T-helper 1 cell treated with Interleukin-12 subunit alpha and Interleukin-12 subunit beta and Interleukin-4 antibody, amounts not matched to agents 30 μg/mL and 1 μg/mL, for 36 hours (primary cell): ENCODE data around the gene KIF20B.

ENCODE experiments used
- H3K27ac Mint-ChIP-seq: one replicate; pipeline ENCODE4 v1.8.0; 2021; ENCODE audit warnings: mild to moderate bottlenecking, mixed read lengths
- H3K27me3 Mint-ChIP-seq: one replicate; pipeline ENCODE4 v1.8.0; 2021; ENCODE audit warnings: low read depth, mixed read lengths
- H3K36me3 Mint-ChIP-seq: one replicate; pipeline ENCODE4 v1.8.0; 2021; ENCODE audit warnings: low read depth, mixed read lengths
- H3K4me1 Mint-ChIP-seq: one replicate; pipeline ENCODE4 v1.8.0; 2021; ENCODE audit warnings: low read depth, mixed read lengths
- H3K4me3 Mint-ChIP-seq: one replicate; pipeline ENCODE4 v1.8.0; 2021; ENCODE audit warnings: mild to moderate bottlenecking, moderate library complexity, mixed read lengths
- H3K9me3 Mint-ChIP-seq: one replicate; pipeline ENCODE4 v1.8.0; 2021; ENCODE audit warnings: mixed read lengths

Gene KIF20B, protein sequence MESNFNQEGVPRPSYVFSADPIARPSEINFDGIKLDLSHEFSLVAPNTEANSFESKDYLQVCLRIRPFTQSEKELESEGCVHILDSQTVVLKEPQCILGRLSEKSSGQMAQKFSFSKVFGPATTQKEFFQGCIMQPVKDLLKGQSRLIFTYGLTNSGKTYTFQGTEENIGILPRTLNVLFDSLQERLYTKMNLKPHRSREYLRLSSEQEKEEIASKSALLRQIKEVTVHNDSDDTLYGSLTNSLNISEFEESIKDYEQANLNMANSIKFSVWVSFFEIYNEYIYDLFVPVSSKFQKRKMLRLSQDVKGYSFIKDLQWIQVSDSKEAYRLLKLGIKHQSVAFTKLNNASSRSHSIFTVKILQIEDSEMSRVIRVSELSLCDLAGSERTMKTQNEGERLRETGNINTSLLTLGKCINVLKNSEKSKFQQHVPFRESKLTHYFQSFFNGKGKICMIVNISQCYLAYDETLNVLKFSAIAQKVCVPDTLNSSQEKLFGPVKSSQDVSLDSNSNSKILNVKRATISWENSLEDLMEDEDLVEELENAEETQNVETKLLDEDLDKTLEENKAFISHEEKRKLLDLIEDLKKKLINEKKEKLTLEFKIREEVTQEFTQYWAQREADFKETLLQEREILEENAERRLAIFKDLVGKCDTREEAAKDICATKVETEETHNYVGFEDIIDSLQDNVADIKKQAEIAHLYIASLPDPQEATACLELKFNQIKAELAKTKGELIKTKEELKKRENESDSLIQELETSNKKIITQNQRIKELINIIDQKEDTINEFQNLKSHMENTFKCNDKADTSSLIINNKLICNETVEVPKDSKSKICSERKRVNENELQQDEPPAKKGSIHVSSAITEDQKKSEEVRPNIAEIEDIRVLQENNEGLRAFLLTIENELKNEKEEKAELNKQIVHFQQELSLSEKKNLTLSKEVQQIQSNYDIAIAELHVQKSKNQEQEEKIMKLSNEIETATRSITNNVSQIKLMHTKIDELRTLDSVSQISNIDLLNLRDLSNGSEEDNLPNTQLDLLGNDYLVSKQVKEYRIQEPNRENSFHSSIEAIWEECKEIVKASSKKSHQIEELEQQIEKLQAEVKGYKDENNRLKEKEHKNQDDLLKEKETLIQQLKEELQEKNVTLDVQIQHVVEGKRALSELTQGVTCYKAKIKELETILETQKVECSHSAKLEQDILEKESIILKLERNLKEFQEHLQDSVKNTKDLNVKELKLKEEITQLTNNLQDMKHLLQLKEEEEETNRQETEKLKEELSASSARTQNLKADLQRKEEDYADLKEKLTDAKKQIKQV (N-terminal part only)

DNA sequence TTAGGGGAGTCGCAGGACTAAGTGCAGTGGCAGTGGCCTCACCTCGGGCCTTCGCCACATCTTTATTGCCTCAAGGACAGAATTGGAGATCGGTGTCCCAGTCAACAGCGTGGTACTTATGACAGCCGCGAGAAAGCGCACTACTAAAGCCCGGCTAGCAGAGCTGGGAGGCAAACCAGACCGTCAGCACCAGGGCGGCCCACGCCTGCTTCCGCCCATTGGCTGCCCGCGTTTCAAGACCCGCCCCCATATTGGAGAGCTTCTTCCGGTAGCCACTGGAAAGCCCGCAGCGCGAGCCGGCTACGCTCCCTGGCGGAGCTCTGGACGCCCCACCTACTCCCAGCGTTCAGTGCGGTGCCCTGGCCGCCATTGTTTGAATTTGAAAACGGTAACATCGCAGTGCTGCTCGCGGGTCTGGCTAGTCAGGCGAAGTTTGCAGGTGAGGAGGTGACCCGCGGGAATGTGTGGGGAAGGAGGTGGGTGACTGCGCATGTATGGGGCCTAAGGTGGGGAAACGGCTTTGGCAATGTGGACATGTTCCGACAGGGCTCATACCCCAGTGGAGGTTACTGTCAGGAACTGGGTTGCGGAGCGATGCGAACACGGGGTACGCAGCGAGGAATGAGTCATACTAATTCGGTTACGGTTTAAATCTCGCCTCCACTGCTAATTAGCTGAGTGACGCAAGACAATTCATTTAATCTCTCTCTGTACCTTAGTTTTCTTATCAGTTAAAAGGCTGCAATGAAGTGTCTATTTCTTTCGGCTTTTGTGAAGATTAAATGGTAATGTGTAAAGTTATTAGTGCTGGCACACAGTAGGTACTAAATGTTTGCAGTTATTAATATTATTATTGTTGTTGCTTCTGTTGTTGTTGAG is at the start of gene KIF20B:
KIF20B (plus strand) TSS at position 349 of the 879 bp plus-strand sequence. CDS start 3,705 bp downstream, outside the sequence.
- Mint-ChIP-seq H3K36me3 (peaks cover 13% of the 10 kb centered on the region), H3K27me3 (no peaks in the 10 kb centered on the region), H3K4me3 (peak within 1 kb of the TSS; percentile 98), H3K4me1 (peaks cover 46% of the 10 kb centered on the region), H3K9me3 (no peaks in the 10 kb centered on the region), H3K27ac (peak within 1 kb of the TSS; percentile 99)

DNA sequence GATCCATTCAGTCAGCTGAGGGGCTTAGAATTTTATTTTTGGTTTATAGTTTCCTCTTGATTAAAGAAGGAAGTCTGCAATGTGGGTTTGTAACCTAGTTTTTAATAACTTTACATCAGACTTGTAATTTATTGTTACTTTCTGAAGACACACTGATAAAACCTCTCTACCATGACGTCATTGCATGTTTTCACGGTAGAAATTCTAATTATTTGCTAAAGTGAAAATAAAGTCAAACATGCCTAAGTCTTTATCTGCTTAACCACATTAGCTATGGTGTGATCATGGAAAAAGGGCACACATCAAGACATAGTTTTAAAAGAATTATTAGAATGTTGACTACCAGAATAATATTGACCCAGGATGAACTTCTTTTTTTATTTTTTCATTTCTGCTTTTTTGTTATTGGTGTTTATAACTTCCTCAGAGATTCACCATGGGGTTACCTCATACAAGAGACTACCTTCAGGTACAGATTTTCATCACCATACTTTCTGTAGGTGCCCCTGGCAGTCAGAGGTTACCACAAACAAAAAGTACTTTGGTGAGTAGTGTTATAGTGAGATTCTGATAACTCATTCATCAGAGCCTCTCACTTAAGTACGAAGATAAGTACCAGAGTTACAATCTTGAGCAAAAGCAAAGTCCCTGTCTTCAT is 49.3 kb upstream of the KIF20B start:
- Mint-ChIP-seq H3K9me3 (no peaks in the 10 kb centered on the region), H3K4me1 (no peaks in the 10 kb centered on the region), H3K27me3 (peaks cover 16% of the 10 kb centered on the region), H3K4me3 (no peak overlapping the region), H3K36me3 (no peaks in the 10 kb centered on the region), H3K27ac (no peak overlapping the region)

DNA sequence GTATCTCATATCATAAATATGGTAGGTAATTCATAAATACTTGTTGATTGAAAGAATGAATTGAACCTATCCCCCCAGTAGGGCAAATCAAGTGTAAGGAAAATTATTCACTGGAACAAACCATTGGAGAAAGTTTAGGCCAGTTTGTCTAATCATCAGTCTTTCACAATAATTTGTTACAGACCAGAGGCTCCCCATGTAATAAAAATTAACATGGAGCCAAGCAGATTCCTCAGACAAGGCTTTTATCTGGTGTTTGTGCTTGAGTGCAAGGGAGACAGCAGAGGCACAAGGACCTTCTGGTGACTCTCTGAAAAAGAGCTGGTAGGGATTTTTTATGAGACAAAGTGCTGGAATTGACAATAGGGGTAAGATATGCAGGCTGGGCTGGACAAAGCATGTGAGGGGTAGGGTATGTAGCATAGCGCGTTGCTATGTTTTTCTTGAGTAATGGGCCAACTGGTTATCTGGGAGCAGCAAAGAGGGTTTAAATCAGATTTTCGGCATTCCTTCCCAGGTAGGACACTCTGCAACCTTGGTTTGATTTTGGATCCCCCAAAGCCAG is 48.5 kb upstream of the KIF20B start:
- H3K36me3 Mint-ChIP-seq, result no peaks in the 10 kb centered on the region
- no peak overlapping the region for H3K4me3 Mint-ChIP-seq
- H3K4me1 Mint-ChIP-seq, result no peaks in the 10 kb centered on the region
- H3K27ac Mint-ChIP-seq, result no peak overlapping the region
- H3K9me3 Mint-ChIP-seq, result no peaks in the 10 kb centered on the region
- peaks cover 9% of the 10 kb centered on the region for H3K27me3 Mint-ChIP-seq

DNA sequence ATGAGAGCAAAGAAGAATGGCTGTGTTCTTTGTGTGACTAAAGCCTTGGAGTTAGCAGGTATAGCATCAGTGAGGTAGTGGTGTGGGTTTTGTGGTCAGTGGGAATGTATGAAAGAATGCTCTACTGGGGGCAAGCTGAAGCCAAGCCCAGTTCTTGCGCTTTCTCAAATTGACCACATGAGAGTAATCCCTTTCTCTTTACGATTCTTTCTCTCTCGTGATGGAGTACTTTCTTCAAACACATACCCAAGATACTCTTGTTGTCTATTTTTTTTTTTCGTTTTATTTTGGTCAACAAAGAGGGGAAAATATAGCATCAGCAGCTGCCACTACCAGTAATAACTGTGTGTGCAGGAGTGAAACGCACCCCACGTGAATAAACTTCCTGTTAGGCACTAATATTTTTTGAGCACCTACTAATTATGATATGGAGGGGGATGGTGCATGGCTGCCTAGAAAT is 48.0 kb upstream of the KIF20B start:
- no peak overlapping the region for H3K4me3 Mint-ChIP-seq
- no peaks in the 10 kb centered on the region for H3K36me3 Mint-ChIP-seq
- H3K4me1 Mint-ChIP-seq, result no peaks in the 10 kb centered on the region
- no peaks in the 10 kb centered on the region for H3K9me3 Mint-ChIP-seq
- no peak overlapping the region for H3K27ac Mint-ChIP-seq
- peaks cover 4% of the 10 kb centered on the region for H3K27me3 Mint-ChIP-seq

DNA sequence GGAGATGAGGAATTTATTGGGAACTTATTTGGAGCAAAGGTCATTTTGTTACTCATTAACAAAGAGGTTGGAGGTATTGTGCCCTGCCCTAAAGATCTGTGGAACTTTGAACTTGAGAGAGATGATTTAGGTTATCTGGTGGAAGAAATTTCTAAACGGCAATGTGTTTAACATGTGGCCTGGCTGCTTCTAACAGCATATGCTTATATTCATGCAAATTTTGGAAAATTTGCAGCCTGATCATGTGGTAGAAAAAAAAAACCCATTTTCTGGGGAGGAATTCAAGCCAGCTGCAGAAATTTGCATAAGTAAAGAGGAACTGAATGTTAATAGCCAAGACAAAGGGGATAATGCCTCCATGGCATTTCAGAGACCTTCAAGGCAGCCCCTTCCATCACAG is 45.7 kb upstream of the KIF20B start:
- no peak overlapping the region for H3K27ac Mint-ChIP-seq
- no peak overlapping the region for H3K4me3 Mint-ChIP-seq
- H3K4me1 Mint-ChIP-seq, result no peaks in the 10 kb centered on the region
- H3K27me3 Mint-ChIP-seq, result no peaks in the 10 kb centered on the region
- no peaks in the 10 kb centered on the region for H3K9me3 Mint-ChIP-seq
- no peaks in the 10 kb centered on the region for H3K36me3 Mint-ChIP-seq

DNA sequence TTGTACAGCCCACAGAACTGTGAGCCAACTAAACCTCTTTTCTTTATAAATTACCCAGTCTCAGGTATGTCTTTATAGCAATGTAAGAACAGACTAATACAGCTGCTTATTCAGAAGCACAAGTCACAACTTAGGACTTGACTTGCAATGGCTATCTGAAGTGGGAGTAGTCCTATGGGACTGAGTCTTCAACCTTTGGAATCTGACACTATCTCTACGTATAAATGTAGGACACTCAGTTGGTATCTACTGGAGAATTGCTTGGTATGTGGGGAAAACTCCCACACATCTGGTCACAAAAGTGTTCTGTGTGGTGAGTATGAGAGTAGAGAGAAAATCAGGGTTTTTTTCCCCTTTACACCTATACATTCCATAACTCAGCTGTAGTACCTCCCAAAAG is 44.1 kb upstream of the KIF20B start:
- Mint-ChIP-seq H3K4me1 (no peaks in the 10 kb centered on the region), H3K9me3 (no peaks in the 10 kb centered on the region)

DNA sequence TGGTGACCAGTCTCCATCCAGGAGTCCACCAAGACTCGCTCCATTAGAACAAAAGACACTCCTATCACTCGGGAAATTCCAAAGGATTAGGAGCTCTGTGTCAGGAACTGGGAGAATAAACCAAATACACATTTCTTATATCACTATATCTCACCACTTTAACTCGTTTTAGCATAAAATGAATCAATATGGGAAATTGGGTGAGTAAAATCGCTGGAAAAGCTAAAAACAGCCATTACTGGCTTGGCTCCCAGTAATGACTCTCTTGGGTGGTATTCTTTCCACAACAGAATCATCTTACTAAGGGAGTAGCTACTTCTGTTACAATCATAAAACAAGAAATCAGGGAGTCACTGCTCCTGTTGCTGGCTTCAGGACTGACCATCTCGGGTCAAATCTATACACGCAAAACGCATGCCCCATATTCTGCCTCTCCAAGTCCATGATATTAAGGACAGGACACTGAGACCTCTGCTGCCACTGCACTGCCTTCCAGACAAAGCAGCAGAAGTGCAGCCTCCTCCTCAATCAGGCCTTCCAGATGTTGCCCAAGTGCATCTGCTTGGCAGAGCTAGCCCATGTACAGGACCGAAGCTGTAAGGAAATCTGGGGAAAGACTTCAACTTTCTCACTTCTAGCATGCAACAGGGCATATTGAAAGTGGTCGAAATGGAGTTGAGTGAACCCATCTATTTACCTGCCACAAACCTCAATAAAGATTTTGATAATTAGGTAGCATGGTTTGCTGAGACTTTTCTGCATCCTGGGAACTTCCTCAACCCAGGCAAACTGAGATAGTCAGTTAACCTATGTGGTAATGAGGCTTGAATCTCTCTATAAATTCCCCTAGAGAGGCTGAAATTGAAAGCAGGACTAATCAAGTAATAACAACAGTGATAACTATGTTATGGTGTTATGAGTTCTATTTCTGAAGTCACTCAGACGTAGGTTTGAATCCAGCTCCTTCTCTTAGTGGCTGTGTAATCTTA is 42.0 kb upstream of the KIF20B start:
- Mint-ChIP-seq H3K4me3 (no peak overlapping the region), H3K36me3 (no peaks in the 10 kb centered on the region), H3K27ac (no peak overlapping the region), H3K4me1 (no peaks in the 10 kb centered on the region), H3K27me3 (peaks cover 16% of the 10 kb centered on the region), H3K9me3 (no peaks in the 10 kb centered on the region)

More for the DNA sequence above, 44.1 kb upstream of the KIF20B start:
- H3K4me3 Mint-ChIP-seq, result no peak overlapping the region
- no peaks in the 10 kb centered on the region for H3K36me3 Mint-ChIP-seq
- no peak overlapping the region for H3K27ac Mint-ChIP-seq
- H3K27me3 Mint-ChIP-seq, result peaks cover 6% of the 10 kb centered on the region

DNA sequence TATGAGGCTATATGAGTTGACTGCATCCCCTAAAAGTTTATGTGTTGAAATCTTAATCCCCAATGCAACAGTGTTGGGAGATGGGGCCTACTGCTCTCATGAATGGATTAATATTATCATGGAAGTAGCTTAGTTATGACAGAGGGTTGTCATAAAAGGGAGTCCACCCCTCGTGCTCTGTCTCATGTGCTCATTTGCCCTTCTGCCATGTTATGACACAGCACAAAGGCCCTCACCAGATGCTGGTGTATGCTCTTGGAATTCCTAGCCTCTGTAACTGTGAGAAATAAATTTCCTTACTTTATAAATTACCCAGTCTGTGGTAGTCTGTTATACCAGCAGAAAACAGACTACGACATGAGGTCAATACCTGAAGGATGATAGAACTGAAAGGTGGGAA is 38.8 kb upstream of the KIF20B start:
- Mint-ChIP-seq H3K4me3 (no peak overlapping the region), H3K4me1 (no peaks in the 10 kb centered on the region), H3K27me3 (peaks cover 25% of the 10 kb centered on the region), H3K36me3 (no peaks in the 10 kb centered on the region), H3K9me3 (no peaks in the 10 kb centered on the region), H3K27ac (no peak overlapping the region)

DNA sequence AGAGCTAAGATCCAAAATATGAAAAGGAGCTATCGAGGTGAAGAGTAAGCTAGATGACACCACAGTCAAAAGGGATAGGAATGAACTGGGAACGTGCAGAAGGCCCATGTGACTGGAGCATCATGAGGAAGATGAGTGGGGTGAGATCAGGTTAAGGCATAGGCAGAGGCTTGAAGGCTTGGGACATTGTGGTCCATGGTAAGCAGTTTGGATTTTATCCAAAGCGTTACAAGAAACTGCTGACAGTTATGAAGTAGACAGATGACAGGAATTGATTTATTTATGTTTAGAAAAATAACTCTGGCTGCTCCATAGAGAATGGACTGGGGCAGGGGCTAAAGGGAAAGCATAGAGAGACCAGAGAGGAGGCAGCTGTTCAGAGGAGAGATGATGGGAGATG is 38.2 kb upstream of the KIF20B start:
- no peak overlapping the region for H3K27ac Mint-ChIP-seq
- H3K36me3 Mint-ChIP-seq, result no peaks in the 10 kb centered on the region
- no peak overlapping the region for H3K4me3 Mint-ChIP-seq
- H3K9me3 Mint-ChIP-seq, result no peaks in the 10 kb centered on the region
- peaks cover 25% of the 10 kb centered on the region for H3K27me3 Mint-ChIP-seq
- H3K4me1 Mint-ChIP-seq, result no peaks in the 10 kb centered on the region

DNA sequence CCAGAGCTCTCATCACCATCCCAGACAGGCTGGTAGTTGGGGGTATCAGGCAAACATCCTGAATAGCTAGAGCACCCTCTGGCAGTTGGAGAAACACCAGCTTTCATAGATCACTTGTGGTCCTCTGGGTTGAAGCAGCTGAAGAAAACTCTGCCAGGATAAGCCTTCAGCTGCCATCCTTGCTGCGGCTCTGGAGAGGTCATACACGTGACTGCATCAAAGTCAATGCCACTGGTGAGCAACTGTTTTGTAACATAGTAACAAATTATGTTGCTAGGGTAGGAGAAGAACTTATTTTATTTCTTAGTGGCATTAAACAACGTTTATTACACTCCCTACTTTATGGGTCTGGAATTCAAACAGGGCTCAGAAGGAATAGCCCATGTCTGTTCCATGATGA is 37.2 kb upstream of the KIF20B start:
- H3K27me3 Mint-ChIP-seq, result peaks cover 28% of the 10 kb centered on the region
- no peaks in the 10 kb centered on the region for H3K9me3 Mint-ChIP-seq
- no peak overlapping the region for H3K4me3 Mint-ChIP-seq
- H3K4me1 Mint-ChIP-seq, result no peaks in the 10 kb centered on the region
- no peak overlapping the region for H3K27ac Mint-ChIP-seq
- H3K36me3 Mint-ChIP-seq, result no peaks in the 10 kb centered on the region

DNA sequence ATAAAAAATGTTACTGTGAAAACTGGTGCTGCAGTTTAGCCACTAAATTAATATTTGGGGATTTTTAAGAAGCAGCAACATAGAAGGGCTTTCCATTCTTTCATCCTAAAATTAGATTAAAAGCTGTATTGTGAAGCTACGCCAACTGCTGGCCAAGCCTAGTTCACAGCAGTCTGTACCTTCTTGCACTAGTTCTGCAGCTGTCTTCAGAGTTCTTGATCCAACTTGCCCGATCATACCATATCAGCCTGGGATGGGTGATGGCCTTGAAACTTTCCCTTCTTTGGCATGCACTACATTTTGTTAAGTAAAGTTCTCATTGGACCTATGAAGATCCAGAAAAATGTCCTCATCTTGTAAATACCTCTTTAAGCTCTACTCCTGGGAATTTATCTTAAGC is 36.1 kb upstream of the KIF20B start:
- Mint-ChIP-seq H3K27ac (no peak overlapping the region), H3K4me3 (no peak overlapping the region), H3K36me3 (no peaks in the 10 kb centered on the region), H3K4me1 (no peaks in the 10 kb centered on the region), H3K9me3 (no peaks in the 10 kb centered on the region), H3K27me3 (peaks cover 28% of the 10 kb centered on the region)

DNA sequence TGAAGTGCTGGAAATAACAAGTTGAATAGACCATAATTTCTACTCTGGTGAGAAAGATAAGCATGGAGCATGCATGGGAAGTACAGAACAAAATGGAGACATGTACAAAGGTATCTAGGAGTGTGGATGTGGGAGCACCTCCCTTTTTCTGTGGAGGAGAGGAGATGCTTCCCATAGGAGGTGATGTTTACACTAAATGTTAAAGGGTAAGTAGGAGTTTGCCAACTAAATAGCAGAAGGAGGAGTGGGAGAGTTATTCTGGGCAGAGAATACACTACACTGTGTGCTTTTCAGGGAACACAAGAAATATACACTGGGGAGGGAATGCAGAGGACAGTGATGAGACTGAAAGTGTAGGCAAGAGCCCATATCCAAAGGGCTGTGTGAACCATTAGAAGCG is 35.3 kb upstream of the KIF20B start:
- H3K9me3 Mint-ChIP-seq, result no peaks in the 10 kb centered on the region
- no peak overlapping the region for H3K27ac Mint-ChIP-seq
- H3K4me1 Mint-ChIP-seq, result no peaks in the 10 kb centered on the region
- no peak overlapping the region for H3K4me3 Mint-ChIP-seq
- H3K27me3 Mint-ChIP-seq, result peaks cover 28% of the 10 kb centered on the region
- no peaks in the 10 kb centered on the region for H3K36me3 Mint-ChIP-seq
